ENCODE measurements around the gene CLSTN2.

DNA sequence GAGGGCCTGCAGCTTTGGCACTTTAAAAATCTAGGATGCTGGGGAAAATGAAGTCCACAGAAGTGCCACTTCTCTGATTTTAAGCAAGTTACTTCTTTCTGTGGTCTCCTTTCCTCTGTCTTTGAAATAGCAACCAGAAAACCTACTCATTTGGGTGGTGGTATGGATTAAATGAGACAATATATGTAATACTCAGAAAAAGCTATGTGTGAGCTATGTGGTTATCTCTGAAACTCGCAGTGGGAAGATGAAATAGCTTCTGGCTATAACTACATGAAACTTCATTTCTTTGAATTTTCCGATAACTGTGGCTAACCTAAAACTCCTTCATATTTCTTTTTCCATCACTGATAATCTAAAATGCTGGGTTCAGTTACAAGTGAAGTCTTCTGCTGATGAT, 368.9 kb downstream of the CLSTN2 start:
- TF ChIP-seq, protein P1, sequence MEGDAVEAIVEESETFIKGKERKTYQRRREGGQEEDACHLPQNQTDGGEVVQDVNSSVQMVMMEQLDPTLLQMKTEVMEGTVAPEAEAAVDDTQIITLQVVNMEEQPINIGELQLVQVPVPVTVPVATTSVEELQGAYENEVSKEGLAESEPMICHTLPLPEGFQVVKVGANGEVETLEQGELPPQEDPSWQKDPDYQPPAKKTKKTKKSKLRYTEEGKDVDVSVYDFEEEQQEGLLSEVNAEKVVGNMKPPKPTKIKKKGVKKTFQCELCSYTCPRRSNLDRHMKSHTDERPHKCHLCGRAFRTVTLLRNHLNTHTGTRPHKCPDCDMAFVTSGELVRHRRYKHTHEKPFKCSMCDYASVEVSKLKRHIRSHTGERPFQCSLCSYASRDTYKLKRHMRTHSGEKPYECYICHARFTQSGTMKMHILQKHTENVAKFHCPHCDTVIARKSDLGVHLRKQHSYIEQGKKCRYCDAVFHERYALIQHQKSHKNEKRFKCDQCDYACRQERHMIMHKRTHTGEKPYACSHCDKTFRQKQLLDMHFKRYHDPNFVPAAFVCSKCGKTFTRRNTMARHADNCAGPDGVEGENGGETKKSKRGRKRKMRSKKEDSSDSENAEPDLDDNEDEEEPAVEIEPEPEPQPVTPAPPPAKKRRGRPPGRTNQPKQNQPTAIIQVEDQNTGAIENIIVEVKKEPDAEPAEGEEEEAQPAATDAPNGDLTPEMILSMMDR (IDR thresholded peaks at IDR 0.05): no peak
- no peak for TF ChIP-seq EP300 (IDR thresholded peaks at IDR 0.05)
